Thyroid gland (tissue), 4 donors: ENCODE data around the gene HFM1.
"Not testable (repeated sequence)": the region's sequence is repeated elsewhere in the genome, so short reads cannot be mapped to it uniquely, and the experiment has no call there.

Experiments
- CTCF ChIP-seq, 6 experiments: fragments of 200-600 bp in 3 of 6; fragments of 450-650 bp in 3 of 6; sonication (generic) in 3 of 6; IDR thresholded peaks; one replicate each; pipeline ENCODE4 v1.5.1; 2016 to 2019; ENCODE audit warnings: antibody characterized with exemption in 6 of 6, mild to moderate bottlenecking in 2 of 6, inconsistent platforms in 1 of 6, moderate library complexity in 1 of 6
- POLR2A ChIP-seq, 2 donors: fragments of 450-650 bp; IDR thresholded peaks; one replicate each; pipeline ENCODE4 v1.6.1; 2017; ENCODE audit warnings: antibody characterized with exemption in 2 of 2, mild to moderate bottlenecking in 2 of 2, moderate library complexity in 1 of 2

- not testable (repeated sequence) for TF ChIP-seq POLR2A, CTCF (IDR thresholded peaks at IDR 0.05)
Observed at GRCh38 chr1:91286962-91287317, 117.7 kb downstream of the HFM1 start.
